Measurements from ENCODE around the gene MRPL24.

Gene MRPL24

DNA sequence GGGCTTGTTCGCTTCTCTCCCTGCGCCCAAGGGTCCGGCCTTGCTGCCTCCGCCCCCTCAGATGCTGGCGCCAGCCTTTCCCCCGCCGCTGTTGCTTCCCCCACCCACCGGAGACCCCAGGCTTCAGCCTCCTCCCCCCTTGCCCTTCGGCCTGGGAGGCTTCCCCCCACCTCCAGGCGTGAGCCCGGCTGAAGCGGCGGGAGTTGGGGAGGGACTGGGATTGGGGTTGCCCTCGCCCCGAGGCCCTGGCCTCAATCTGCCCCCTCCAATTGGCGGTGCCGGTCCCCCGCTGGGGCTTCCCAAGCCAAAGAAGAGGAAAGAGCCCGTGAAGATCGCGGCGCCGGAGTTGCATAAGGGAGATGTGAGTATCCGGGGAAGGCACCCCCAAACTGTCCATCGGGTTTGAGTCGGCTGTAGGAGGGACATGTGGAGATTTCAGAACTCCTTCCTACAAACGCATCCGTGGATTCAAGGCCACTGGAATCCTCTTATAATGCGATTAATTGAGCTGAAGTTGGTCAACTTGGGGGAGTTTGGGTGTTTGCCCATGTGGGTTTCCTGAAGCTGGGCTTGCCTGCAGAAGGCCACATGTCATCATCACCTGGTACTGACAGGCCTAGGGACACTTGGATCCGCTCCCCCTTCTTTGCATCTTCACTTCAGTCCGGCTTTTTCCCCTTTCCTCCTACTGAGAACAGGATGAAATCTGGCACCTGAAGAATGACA, 27.2 kb upstream of the MRPL24 start (continued):
- no peak for TF ChIP-seq ZNF214 (tag by site-specific recombination; IDR thresholded peaks at IDR 0.05; ENCODE audit: borderline replicate concordance)
- TF ChIP-seq BCL11A (tag by site-specific recombination; IDR thresholded peaks at IDR 0.05; ENCODE audit: low read depth): no peak
- no peak for TF ChIP-seq ZNF621 (tag by site-specific recombination; IDR thresholded peaks at IDR 0.05)
- TF ChIP-seq ZNF585B (tag by site-specific recombination; IDR thresholded peaks at IDR 0.05): no peak
- TF ChIP-seq, protein P1, sequence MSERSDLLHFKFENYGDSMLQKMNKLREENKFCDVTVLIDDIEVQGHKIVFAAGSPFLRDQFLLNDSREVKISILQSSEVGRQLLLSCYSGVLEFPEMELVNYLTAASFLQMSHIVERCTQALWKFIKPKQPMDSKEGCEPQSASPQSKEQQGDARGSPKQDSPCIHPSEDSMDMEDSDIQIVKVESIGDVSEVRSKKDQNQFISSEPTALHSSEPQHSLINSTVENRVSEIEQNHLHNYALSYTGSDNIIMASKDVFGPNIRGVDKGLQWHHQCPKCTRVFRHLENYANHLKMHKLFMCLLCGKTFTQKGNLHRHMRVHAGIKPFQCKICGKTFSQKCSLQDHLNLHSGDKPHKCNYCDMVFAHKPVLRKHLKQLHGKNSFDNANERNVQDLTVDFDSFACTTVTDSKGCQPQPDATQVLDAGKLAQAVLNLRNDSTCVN (tag by site-specific recombination; optimal IDR thresholded peaks at IDR 0.05): no peak
- TF ChIP-seq EGR2 (tag by site-specific recombination; IDR thresholded peaks at IDR 0.05; ENCODE audit: low read depth): peak; percentile 43; the same call in 1 of the 2 replicates
- TF ChIP-seq ZNF302 (tag by site-specific recombination; IDR thresholded peaks at IDR 0.05; ENCODE audit: low read depth): no peak
- no peak for TF ChIP-seq ZNF37A (tag by site-specific recombination; IDR thresholded peaks at IDR 0.05)
- TF ChIP-seq OSR2 (tag by site-specific recombination; IDR thresholded peaks at IDR 0.05): no peak
- TF ChIP-seq ZNF560 (tag by site-specific recombination; IDR thresholded peaks at IDR 0.05; ENCODE audit: borderline replicate concordance): no peak
- no peak for TF ChIP-seq ZNF239 (tag by site-specific recombination; IDR thresholded peaks at IDR 0.05)
- no peak for TF ChIP-seq ZBTB48 (tag by site-specific recombination; IDR thresholded peaks at IDR 0.05)
- TF ChIP-seq ZNF132 (tag by site-specific recombination; IDR thresholded peaks at IDR 0.05; ENCODE audit: borderline replicate concordance): no peak
- TF ChIP-seq ZNF48 (tag by site-specific recombination; IDR thresholded peaks at IDR 0.05): no peak
- no peak for TF ChIP-seq ZNF266 (tag by site-specific recombination; IDR thresholded peaks at IDR 0.05; ENCODE audit: low read depth)
- TF ChIP-seq IKZF3 (tag by site-specific recombination; IDR thresholded peaks at IDR 0.05): no peak; the same call in 1 of the 2 replicates
- TF ChIP-seq, protein P2, sequence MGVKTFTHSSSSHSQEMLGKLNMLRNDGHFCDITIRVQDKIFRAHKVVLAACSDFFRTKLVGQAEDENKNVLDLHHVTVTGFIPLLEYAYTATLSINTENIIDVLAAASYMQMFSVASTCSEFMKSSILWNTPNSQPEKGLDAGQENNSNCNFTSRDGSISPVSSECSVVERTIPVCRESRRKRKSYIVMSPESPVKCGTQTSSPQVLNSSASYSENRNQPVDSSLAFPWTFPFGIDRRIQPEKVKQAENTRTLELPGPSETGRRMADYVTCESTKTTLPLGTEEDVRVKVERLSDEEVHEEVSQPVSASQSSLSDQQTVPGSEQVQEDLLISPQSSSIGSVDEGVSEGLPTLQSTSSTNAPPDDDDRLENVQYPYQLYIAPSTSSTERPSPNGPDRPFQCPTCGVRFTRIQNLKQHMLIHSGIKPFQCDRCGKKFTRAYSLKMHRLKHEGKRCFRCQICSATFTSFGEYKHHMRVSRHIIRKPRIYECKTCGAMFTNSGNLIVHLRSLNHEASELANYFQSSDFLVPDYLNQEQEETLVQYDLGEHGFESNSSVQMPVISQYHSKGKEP (tag by site-specific recombination; IDR thresholded peaks at IDR 0.05): no peak
- TF ChIP-seq ZNF791 (tag by site-specific recombination; IDR thresholded peaks at IDR 0.05): no peak
- no peak; the same call in 1 of the 2 replicates for TF ChIP-seq ZNF335 (tag by site-specific recombination; conservative IDR thresholded peaks at IDR 0.05)
- TF ChIP-seq, protein P3, sequence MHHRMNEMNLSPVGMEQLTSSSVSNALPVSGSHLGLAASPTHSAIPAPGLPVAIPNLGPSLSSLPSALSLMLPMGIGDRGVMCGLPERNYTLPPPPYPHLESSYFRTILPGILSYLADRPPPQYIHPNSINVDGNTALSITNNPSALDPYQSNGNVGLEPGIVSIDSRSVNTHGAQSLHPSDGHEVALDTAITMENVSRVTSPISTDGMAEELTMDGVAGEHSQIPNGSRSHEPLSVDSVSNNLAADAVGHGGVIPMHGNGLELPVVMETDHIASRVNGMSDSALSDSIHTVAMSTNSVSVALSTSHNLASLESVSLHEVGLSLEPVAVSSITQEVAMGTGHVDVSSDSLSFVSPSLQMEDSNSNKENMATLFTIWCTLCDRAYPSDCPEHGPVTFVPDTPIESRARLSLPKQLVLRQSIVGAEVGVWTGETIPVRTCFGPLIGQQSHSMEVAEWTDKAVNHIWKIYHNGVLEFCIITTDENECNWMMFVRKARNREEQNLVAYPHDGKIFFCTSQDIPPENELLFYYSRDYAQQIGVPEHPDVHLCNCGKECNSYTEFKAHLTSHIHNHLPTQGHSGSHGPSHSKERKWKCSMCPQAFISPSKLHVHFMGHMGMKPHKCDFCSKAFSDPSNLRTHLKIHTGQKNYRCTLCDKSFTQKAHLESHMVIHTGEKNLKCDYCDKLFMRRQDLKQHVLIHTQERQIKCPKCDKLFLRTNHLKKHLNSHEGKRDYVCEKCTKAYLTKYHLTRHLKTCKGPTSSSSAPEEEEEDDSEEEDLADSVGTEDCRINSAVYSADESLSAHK (tag by site-specific recombination; IDR thresholded peaks at IDR 0.05): no peak
- no peak for TF ChIP-seq WT1 (tag by site-specific recombination; IDR thresholded peaks at IDR 0.05)
- TF ChIP-seq, protein P4, sequence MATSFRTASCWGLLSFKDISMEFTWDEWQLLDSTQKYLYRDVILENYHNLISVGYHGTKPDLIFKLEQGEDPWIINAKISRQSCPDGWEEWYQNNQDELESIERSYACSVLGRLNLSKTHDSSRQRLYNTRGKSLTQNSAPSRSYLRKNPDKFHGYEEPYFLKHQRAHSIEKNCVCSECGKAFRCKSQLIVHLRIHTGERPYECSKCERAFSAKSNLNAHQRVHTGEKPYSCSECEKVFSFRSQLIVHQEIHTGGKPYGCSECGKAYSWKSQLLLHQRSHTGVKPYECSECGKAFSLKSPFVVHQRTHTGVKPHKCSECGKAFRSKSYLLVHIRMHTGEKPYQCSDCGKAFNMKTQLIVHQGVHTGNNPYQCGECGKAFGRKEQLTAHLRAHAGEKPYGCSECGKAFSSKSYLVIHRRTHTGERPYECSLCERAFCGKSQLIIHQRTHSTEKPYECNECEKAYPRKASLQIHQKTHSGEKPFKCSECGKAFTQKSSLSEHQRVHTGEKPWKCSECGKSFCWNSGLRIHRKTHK (tag by site-specific recombination; IDR thresholded peaks at IDR 0.05): no peak
- no peak for TF ChIP-seq ZNF426 (tag by site-specific recombination; IDR thresholded peaks at IDR 0.05)
- no peak for TF ChIP-seq ZNF121 (tag by site-specific recombination; IDR thresholded peaks at IDR 0.05)
- TF ChIP-seq KLF16 (tag by site-specific recombination; IDR thresholded peaks at IDR 0.05): no peak
- TF ChIP-seq ZNF555 (tag by site-specific recombination; conservative IDR thresholded peaks at IDR 0.05): no peak
- TF ChIP-seq ZNF529 (tag by site-specific recombination; IDR thresholded peaks at IDR 0.05; ENCODE audit: insufficient replicate concordance): no peak
- TF ChIP-seq ZNF211 (tag by site-specific recombination; IDR thresholded peaks at IDR 0.05; ENCODE audit: low read depth): no peak
- no peak for TF ChIP-seq ZNF2 (tag by site-specific recombination; IDR thresholded peaks at IDR 0.05)
- no peak for TF ChIP-seq SETDB1 (IDR thresholded peaks at IDR 0.05; ENCODE audit: insufficient read length, low read length)
- no peak for TF ChIP-seq ZNF677 (tag by site-specific recombination; IDR thresholded peaks at IDR 0.05)

Measured in HEK293 (cell line).